GM19238 (cell line): ENCODE data around the gene TIMM44.
"Not testable (repeated sequence)": the region's sequence is repeated elsewhere in the genome, so short reads cannot be mapped to it uniquely, and the experiment has no call there.

Source experiments
- DNase-seq: peaks from one replicate; pipeline ENCODE4 v3.0.0; 2011; ENCODE audit warnings: low spot score; ENCODE audit not compliant: insufficient read length

Gene TIMM44

GRCh38 chr19:7902796-7903243, 40.6 kb downstream of the TIMM44 start:
- no peak for DNase-seq

GRCh38 chr19:7901337-7901736, 42.1 kb downstream of the TIMM44 start:
- DNase-seq, result no peak

- DNase-seq, result no peak
These were observed 42.5 kb downstream of the TIMM44 start for GRCh38 chr19:7900931-7901330.

- no peak for DNase-seq
These were observed 43.0 kb downstream of the TIMM44 start for GRCh38 chr19:7900401-7900870.

GRCh38 chr19:7899751-7900378, 43.6 kb downstream of the TIMM44 start:
- DNase-seq, result no peak

- DNase-seq, result no peak
These were observed 44.5 kb downstream of the TIMM44 start for GRCh38 chr19:7898967-7899366.

GRCh38 chr19:7897292-7897691, 46.2 kb downstream of the TIMM44 start:
- no peak for DNase-seq

- DNase-seq, result no peak
These were observed 47.9 kb downstream of the TIMM44 start for GRCh38 chr19:7895565-7895964.

GRCh38 chr19:7894612-7895309, 48.7 kb downstream of the TIMM44 start:
- no peak for DNase-seq

GRCh38 chr19:7893362-7894101, 49.9 kb downstream of the TIMM44 start:
- DNase-seq, result not testable (repeated sequence)

GRCh38 chr19:7888826-7889217, 54.6 kb downstream of the TIMM44 start:
- DNase-seq, result no peak

GRCh38 chr19:7888145-7888825, 55.2 kb downstream of the TIMM44 start, which contains the start of gene LRRC8E:
TSS of gene LRRC8E (plus strand) at chr19:7888510. CDS start at chr19:7895604, 7,094 bp downstream.
- DNase-seq, result no peak

- DNase-seq, result no peak
These were observed 55.9 kb downstream of the TIMM44 start for GRCh38 chr19:7887408-7888144.

GRCh38 chr19:7885818-7886217, 57.6 kb downstream of the TIMM44 start:
- no peak for DNase-seq

GRCh38 chr19:7883796-7884570, 59.5 kb downstream of the TIMM44 start:
- no peak for DNase-seq

- no peak for DNase-seq
These were observed 60.4 kb downstream of the TIMM44 start for GRCh38 chr19:7883105-7883504.

GRCh38 chr19:7881910-7882309, 61.6 kb downstream of the TIMM44 start:
- DNase-seq, result no peak

GRCh38 chr19:7879836-7880235, 63.6 kb downstream of the TIMM44 start:
- DNase-seq, result no peak

- DNase-seq, result no peak
These were observed 64.2 kb downstream of the TIMM44 start for GRCh38 chr19:7879111-7879807.
